ENCODE results near the gene AK3.
"Not testable (repeated sequence)": the region's sequence is repeated elsewhere in the genome, so short reads cannot be mapped to it uniquely, and the experiment has no call there.

AK3 gene

DNA sequence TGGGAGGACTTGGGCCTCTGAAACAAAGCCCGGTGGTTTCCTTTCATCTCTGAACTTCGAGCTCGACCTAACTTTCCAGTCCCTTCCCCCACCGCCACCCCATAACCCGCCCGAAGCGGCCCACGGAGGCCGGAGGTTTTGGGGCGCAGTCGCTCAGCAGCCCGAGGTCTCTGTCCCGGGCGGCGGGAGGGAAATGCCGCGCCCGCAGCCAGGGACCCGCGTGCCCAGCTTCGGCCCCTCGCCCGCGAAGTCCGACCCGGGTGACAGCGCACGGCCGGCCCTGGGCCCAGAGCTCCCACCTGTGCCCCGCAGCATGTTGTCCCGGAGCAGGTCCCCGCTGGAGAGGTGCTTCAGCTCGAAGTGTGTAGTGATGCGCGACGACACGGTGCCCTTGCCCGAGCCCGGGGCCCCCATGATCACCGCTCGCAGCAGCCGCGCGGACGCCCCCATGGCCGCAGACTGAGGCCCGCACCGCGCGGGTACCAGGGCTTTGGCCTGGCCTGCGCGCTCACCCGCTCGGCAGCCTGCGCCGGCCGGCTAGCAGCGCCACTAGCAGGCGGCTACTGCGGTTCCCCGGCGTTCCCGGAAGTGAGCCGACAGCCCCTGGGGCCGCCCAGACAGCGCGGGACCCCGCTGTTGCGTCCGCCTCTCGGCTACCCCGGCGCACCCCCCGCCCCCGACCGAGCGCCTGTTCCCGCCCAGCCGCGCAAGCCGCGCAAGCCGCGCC, at the start of gene AK3:
Gene AK3 (minus strand): TSS at position 565 of the 727 bp plus-strand sequence. CDS start 115 bp downstream, at position 450.
- DNase-seq: peak; percentile 92

- no peak for DNase-seq
These were observed 47.7 kb upstream of the AK3 start for GRCh38 chr9:4788703-4789102.

DNA sequence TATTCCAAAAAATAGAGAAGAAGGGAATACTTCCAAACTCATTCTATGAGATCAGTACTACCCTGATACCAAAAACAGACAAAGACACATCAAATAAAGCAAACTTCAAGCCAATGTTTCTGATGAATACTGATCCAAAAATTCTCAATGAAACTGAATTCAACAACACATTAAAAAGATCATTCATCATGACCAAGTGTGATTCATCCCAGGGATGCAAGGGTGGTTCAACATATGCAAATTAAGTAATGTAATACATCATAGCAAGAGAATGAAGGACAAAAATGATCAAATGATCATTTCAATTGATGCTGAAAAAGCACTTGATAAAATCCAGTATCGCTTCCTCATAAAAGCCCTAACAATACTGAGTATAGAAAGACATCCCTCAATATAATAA, 46.9 kb upstream of the AK3 start:
- DNase-seq: no peak

GRCh38 chr9:4786599-4786998, 45.6 kb upstream of the AK3 start:
- no peak for DNase-seq

DNA sequence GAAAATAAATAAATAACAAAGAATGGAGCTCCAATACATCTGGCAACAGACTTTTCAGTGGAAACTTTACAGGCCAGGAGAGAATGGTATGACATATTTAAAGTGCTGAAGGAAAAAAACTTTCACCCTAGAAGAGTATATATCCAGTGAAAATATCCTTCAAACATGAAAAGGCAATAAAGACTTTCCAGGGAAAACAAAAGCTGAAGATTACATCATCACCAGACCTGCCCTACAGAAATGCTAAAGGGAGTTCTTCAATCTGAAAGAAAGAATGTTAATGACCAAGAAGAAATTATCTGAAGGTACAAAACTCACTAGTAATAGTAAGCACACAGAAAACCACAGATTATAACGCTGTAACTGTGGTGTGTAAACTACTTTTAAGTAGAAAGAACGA, 43.4 kb upstream of the AK3 start:
- DNase-seq: no peak

DNA sequence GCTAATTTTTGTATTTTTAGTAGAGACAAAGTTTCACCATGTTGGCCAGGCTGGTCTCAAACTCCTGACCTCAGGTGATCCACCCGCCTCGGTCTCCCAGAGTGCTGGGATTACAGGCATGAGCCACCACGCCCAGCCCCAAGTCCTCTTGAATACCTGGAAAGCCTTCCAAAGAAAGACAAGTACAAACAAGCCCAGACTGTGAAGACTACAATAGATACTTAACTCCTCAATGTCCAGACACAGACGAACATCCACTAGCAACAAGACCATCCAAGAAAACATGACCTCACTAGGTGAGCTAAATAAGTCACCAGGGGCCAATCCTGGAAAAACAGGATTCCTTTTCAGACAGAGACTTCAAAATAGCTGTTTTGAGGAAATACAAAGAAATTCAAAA, 42.2 kb upstream of the AK3 start:
- DNase-seq: not testable (repeated sequence)

DNA sequence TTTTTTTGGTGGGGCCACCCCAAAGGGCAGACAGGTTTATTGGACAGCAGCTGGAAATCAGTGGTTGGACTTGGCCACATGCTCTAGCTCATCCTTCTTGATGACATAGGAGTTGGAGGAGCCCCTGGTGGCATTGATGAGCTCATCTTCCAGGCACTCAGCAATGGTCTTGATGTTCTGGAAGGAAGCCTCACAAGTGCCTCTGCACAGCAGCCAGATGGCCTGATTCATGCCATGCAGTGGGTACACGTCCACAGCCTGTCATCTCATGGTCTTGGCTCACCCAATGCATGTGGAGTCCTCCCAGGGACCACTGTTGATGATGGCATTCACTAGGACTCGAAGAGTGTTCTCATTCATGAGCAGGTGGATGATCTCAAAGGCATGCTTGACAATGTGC, 40.4 kb upstream of the AK3 start:
- DNase-seq: no peak

GRCh38 chr9:4780651-4781050, 39.6 kb upstream of the AK3 start:
- no peak for DNase-seq

GRCh38 chr9:4774958-4775357, 34.0 kb upstream of the AK3 start:
- DNase-seq: not testable (repeated sequence)

- no peak for DNase-seq
These were observed 33.2 kb upstream of the AK3 start for GRCh38 chr9:4774209-4774608.

DNA sequence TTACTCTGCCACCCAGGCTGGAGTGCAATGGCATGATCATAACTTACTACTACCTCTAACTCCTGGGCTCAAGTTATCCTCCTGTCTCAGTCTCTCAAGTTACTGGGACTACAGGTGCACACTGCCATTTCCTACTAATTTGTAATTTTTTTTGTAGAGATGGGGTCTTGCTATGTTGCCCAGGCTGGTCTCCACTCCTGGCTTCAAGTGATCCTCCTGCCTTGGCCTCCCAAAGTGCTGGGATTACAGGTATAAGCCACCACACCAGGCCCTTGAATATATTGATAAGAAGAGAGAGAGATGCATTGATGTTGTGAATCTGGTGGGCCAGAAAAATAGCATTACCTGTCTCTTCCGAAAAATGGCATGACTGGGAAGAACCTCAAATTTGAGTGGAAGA, 30.8 kb upstream of the AK3 start:
- DNase-seq: no peak

GRCh38 chr9:4769321-4770080, 28.5 kb upstream of the AK3 start:
- DNase-seq: peak; percentile 47

- DNase-seq: no peak
These were observed 27.7 kb upstream of the AK3 start for GRCh38 chr9:4768681-4769080.

DNA sequence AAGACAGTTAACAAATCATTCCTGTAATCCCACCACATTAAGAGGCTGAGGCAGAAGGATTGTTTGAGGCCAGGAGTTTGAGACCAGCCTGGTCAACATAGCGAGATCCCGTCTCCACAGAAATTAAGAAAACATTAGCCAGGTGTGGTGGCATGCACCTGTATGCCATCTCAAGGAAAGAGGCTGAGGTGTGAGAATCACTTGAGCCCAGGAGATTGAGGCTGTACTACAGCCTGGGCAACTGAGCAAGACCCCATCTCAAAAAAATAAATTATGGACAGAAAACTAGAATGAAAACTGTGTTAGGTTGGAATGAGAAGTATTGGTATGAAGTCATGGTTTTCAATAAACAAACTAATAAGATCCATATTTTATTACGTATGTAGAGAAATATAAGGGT, 23.0 kb upstream of the AK3 start:
- no peak for DNase-seq

DNA sequence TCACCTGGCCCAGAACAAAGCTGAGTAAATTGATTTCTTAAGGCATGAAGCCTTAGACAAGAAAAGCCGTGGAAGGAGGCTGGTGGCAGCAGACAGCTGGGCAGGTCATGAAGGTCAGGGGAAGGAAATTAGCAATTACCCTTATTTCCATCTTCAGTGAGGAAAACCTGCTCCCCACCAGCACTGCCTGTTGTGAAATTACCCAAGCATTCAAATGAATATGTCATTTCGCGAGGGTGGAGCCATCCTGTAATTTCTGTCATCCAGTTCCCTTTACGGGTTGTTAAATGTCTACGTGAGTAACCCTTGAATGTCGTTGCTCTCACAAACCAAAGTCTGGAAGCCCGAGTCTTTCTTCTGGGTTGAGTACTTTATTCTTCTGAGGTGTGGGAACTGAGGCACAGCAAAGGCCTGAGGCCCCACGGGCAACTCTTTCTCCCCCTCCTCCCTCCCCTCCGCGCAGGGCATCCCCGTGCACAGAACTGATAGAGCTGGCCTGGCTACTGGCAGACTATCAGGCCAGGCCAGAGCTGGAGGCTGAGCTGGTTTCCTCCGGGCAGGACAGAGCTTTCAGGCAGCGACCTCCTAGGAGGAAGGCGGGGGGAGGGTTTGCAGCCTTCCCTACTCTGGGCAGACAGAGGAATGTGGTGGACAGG, 22.0 kb upstream of the AK3 start:
- DNase-seq: peak; percentile 20

DNA sequence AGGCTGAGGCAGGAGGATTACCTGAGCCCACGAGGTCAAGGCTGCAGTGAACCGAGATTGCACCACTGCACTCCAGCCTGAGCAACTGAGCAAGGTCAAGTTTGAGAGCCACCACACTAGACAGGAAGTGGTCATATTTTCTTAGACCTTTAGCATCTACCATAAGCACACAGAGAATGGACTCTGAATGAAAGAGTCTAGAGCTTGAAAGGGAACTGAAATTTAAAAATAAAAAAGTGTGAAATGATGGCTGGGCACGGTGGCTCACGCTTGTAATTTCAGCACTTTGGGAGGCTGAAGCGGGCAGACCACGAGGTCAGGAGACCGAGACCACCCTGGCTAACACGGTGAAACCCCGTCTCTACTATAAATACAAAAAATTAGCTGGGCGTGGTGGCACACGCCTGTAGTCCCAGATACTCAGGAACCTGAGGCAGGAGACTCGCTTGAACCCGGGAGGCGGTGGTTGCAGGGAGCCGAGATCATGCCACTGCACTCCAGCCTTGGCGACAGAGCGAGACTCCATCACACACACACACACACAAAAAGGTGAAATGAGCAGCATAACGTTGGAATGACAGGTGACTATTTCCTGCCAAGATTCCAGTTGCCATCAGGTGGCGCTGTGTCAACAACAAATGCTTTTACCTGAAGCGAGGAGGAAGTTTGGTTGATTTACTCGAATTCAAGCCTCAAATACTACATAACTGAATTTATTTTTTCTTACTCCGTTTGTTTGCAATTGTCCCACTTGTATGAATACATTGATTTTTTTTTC, 21.3 kb upstream of the AK3 start:
- peak; percentile 87 for DNase-seq

- no peak for DNase-seq
These were observed 19.1 kb upstream of the AK3 start for GRCh38 chr9:4760122-4760521.

- DNase-seq: no peak
These were observed 15.4 kb upstream of the AK3 start for GRCh38 chr9:4756420-4756819.

DNA sequence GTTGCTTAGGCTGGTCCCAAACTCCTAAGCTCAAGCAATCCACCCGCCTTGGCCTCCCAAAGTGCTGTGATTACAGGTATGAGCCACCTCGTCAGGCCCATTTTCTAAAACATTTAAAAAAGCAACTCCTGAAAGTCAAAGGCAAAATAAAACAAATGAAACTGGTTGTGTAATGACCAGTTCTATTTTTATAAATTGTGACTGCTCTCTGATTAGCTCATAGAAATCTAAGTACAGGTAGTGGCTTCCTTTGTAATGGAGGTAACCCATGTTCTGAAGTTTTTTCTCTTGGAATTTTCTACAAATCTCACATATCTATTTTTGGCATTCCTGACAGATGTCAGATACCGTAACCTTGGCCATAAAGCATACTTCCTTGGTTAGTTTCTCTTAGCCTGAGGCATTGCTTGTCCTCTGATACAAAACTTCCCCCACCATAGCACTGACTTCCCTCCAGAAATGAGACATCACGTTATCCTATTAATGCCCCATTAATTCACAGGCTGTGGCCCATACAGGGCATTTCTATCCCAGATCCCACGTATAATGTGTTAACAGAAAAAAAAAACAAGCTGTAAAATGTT, 14.1 kb upstream of the AK3 start:
- no peak for DNase-seq

DNA sequence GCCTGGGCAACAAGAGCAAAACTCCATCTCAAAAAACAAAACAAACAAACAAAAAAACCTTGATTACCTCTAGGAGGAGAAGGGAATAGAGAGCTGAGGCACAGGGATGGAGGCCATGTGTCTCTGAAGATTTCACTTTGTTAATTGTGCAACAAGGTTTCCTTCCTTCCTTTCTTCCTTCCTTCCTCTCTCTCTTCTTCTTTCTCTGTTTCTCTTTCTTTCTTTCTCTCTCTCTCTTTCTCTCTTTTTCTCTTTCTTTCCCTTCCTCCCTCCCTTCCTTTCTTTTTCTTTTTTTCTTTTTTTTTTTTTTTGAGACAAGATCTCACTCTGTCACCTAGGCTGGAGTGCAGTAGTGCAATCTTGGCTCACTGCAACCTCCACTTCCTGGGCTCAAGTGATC, 13.5 kb upstream of the AK3 start:
- not testable (repeated sequence) for DNase-seq

- no peak for DNase-seq
These were observed 9.1 kb upstream of the AK3 start for GRCh38 chr9:4750023-4750673.

DNA sequence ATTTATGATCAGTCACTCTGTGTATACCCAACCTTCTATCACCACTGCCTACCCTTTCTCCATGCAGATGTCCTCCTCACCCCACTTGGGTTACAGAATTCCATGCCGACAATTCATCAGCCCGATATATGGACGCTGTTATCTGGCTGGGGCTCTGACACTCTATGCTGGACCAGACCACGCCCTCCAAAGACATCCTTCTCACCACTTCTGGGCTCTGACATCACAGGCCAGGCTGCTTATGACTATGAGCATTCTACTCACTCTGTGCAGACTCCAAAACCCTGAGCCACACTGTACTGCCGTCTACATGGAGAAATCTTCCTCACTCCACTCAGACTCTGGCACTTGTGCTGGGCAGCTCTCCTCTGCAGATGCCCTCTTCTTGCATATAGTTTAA, 7.6 kb upstream of the AK3 start:
- DNase-seq: no peak
